Breast epithelium (tissue), 4 donors: ENCODE measurements around the gene TRAPPC5. TPM values are rescaled to one million over a fixed set of nuclear protein-coding genes. Genes with fewer than 3 reads are reported as not detected.

Source experiments
- DNase-seq, 2 donors: peaks; one replicate each; pipeline ENCODE4 v3.0.0-alpha.2; 2019; ENCODE audit warnings: low spot score in 2 of 2
- H3K27ac ChIP-seq, 2 donors: fragments of 200-600 bp; sonication (generic) in 1 of 2; one replicate each; pipeline ENCODE4 v1.5.1; 2016 to 2019; ENCODE audit warnings: mild to moderate bottlenecking in 1 of 2
- H3K27me3 ChIP-seq, 2 donors: fragments of 200-600 bp; sonication (generic) in 1 of 2; one replicate each; pipeline versions ENCODE4 v1.5.1 to v1.6.0; 2017 to 2019; ENCODE audit warnings: control low read depth in 1 of 2, mild to moderate bottlenecking in 1 of 2
- H3K36me3 ChIP-seq: fragments of 200-600 bp; one replicate; pipeline ENCODE4 v1.5.1; 2019
- H3K4me1 ChIP-seq, 2 donors: fragments of 200-600 bp; sonication (generic); one replicate each; pipeline ENCODE4 v1.5.1; 2016 to 2019; ENCODE audit warnings: control low read depth in 1 of 2
- H3K4me3 ChIP-seq, 3 donors: fragments of 200-600 bp; sonication (generic); 1 replicate in 2 of 3; 2 replicates in 1 of 3; pipeline ENCODE4 v1.5.1; 2016 to 2019; ENCODE audit warnings: mild to moderate bottlenecking in 3 of 3, moderate library complexity in 2 of 3
- H3K9me3 ChIP-seq, 2 donors: fragments of 200-600 bp; sonication (generic) in 1 of 2; one replicate each; pipeline ENCODE4 v1.5.1; 2016 to 2019; ENCODE audit warnings: control low read depth in 1 of 2
- POLR2A ChIP-seq: fragments of 450-650 bp; IDR thresholded peaks from one replicate; pipeline ENCODE4 v1.6.1; 2016; ENCODE audit warnings: antibody characterized with exemption, mild to moderate bottlenecking, moderate library complexity
- POLR2AphosphoS5 ChIP-seq, 3 donors: sonication (generic); formaldehyde crosslinking; IDR thresholded peaks; one replicate each; pipeline ENCODE4 v1.6.1; 2017; ENCODE audit warnings: antibody characterized with exemption in 3 of 3
- intact Hi-C: fragments of 100-400 bp; cut with DNase I; formaldehyde crosslinking; loops from one replicate; pipeline ENCODE4 v1.15.1; 2023; ENCODE audit warnings: low total_unique reads
- total RNA-seq, 3 donors: library from RNA; depleted of rRNA; stranded (reverse); fragments of >200 nt; gene quantifications; one replicate each; pipeline ENCODE4 v1.1.0, GENCODE V29; 2016
- TF ChIP-seq, protein P1 (sequence below), 3 donors: fragments of 450-650 bp; IDR thresholded peaks; one replicate each; pipeline ENCODE4 v1.5.1; 2016 to 2017; ENCODE audit warnings: antibody characterized with exemption in 3 of 3, mild to moderate bottlenecking in 3 of 3, moderate library complexity in 3 of 3

Gene TRAPPC5
- total RNA-seq, result 10 to 100 TPM; 34.7 to 84.0 (median 62.6) TPM

DNA sequence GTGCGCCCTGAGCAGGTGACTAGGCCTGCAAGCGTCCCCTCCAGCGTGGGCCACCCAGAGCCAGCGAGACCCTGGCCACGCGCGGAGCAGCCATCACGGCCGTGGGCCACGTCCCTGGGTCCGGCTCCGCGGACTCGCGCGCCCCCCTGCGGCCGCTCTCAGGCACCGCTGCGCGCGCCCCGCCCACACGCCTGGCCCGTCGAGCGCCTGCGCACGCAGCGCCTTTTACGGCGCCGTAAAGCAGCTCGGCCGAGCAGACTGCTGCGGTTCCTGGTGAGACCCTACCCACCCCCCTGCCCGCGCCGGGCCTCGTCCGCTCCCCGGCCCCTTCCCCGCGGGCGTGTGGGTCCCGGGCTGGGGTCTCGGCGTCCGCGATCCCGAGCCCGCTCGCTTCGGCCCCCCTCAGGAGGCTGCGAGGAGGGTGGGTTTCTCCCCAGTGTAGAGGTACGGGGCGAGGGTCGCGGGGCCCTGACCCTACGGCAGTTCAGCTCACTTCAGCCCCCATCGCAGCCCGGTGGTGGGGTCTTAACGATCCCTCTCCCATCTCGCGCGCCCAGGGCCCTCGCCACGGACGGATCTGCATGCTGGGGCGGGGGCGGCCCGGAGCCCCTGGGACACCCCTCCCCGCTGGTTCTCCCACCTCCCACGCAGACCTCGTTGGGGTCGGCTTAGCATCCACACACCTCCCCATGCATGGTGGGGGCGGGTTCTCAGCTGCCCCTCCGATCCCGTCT is at the start of gene TRAPPC5:
TSS of gene TRAPPC5 (plus strand) at position 228 of the 734 bp plus-strand sequence. CDS start 1,421 bp downstream, outside the sequence.
- DNase-seq, result peak; percentile 63 to 83
- Histone ChIP-seq H3K9me3 (no peaks in the 10 kb centered on the region), H3K4me1 (peaks cover 0 to 3% of the 10 kb centered on the region in 2 donors), H3K4me3 (peak within 1 kb of the TSS; percentile 96 to 100 (median 97)), H3K36me3 (no peaks in the 10 kb centered on the region), H3K27me3 (peaks cover 0 to 38% of the 10 kb centered on the region in 2 donors), H3K27ac (peak within 1 kb of the TSS; percentile 86 to 89)
- TF ChIP-seq, protein P1, sequence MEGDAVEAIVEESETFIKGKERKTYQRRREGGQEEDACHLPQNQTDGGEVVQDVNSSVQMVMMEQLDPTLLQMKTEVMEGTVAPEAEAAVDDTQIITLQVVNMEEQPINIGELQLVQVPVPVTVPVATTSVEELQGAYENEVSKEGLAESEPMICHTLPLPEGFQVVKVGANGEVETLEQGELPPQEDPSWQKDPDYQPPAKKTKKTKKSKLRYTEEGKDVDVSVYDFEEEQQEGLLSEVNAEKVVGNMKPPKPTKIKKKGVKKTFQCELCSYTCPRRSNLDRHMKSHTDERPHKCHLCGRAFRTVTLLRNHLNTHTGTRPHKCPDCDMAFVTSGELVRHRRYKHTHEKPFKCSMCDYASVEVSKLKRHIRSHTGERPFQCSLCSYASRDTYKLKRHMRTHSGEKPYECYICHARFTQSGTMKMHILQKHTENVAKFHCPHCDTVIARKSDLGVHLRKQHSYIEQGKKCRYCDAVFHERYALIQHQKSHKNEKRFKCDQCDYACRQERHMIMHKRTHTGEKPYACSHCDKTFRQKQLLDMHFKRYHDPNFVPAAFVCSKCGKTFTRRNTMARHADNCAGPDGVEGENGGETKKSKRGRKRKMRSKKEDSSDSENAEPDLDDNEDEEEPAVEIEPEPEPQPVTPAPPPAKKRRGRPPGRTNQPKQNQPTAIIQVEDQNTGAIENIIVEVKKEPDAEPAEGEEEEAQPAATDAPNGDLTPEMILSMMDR (IDR thresholded peaks at IDR 0.05), result peak in 2 of 3 donors; percentile 34 to 98
- TF ChIP-seq POLR2AphosphoS5 (IDR thresholded peaks at IDR 0.05), result peak in 2 of 3 donors; percentile 47 to 62
- TF ChIP-seq POLR2A, result no peak
- intact Hi-C loops, result no loop called here

DNA sequence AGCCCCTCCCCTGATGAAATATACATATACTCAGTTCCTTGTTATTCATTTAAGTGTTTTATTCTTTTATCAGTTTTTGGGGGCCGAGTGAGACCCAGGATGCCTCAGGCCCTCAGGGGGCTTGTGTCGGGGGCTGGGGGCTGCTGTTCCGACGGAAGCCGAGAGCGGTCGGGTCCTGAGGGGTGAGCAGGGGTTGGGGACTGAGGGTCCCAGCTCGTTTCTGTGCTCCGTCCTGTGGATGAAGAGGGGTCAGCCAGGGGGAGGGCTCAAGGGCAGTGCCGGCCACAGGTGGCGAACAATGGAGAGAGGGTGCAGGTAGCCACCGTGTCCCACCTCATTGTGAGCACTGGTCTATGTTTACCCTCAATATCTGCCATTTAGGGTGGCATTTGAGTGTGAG is 49.1 kb upstream of the TRAPPC5 start:
- H3K36me3 ChIP-seq, result no peaks in the 10 kb centered on the region
- H3K9me3 ChIP-seq, result no peaks in the 10 kb centered on the region
- H3K4me1 ChIP-seq, result peaks cover 5 to 19% of the 10 kb centered on the region in 2 donors
- TF ChIP-seq, protein P1 (IDR thresholded peaks at IDR 0.05), result no peak
- TF ChIP-seq POLR2AphosphoS5 (IDR thresholded peaks at IDR 0.05), result no peak
- TF ChIP-seq POLR2A, result no peak
- intact Hi-C loops, result no loop called here
- no peak overlapping the region for H3K4me3 ChIP-seq
- no peaks in the 10 kb centered on the region for H3K27me3 ChIP-seq
- no peak for DNase-seq
- no peak overlapping the region for H3K27ac ChIP-seq

DNA sequence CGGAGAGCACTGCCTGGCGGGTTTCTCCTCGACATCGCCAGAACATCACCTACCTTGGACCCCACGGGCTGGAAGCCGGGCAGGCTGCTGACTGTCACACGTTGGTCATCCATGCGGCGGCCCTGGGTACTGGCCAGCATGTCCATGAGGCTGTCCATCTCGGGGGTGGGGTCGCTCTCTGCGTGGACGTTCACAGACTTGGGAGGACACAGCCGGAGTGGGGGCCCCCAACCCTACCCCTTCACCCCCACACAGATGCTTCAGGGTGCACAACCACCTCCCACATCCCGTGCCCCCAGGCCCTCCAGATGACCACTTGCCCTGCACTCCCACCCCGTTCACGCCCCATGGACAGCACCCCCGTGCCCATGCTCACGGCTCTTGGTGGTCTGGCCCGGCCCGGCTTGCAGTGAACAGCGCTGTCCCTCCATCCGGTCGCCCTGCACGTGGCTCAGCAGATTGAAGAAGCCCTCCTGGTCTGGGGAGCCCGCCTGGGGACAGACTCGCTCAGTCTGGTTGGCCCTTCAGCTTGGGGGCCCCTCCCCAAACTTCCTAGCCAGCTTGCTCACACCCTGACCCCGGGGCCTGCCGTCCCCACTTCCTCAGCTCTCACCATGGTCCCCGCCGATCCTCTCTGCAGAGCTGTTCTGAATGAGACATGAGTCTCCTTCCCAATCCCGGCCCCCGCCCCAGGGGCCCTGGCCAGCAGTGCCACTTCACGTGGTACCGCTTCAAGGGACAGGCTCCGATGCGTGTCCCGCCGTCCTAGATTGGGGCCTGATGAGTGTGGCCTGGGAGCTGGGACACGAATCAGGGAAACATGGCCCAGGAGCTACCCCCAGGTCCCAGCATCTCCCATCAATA is 48.1 kb upstream of the TRAPPC5 start:
- Histone ChIP-seq H3K27ac (no peak overlapping the region), H3K36me3 (no peaks in the 10 kb centered on the region), H3K9me3 (no peaks in the 10 kb centered on the region), H3K27me3 (no peaks in the 10 kb centered on the region), H3K4me1 (peaks cover 5 to 19% of the 10 kb centered on the region in 2 donors), H3K4me3 (no peak overlapping the region)
- intact Hi-C loops, result no loop called here
- TF ChIP-seq POLR2AphosphoS5 (IDR thresholded peaks at IDR 0.05) (no peak), POLR2A (no peak)
- TF ChIP-seq, protein P1 (IDR thresholded peaks at IDR 0.05), result no peak
- no peak for DNase-seq

DNA sequence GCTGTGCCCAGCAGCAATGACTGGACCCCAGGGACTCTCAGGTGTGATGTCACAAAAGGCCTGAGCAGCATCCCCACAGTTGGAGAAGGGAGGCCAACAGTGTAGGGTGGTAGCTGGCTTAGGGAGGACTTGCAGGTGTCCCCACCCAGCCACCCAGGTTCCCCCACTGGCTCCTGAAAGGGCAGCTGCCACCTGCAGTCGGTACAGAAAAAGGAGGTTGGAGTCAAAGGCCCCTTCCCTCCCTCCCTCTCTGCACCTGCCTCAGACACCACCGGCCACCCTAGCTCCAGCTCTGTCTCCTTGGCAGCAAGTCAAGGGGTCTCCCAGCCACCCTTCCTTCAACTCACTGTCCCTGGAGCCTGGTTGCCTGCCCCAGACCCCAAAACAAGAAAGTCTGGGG is 46.9 kb upstream of the TRAPPC5 start, which contains the start of gene PCP2:
TSS of gene PCP2 (minus strand) at position 22 of the 400 bp plus-strand sequence. CDS start 262 bp downstream, outside the sequence.
- no peak for TF ChIP-seq POLR2A
- TF ChIP-seq, protein P1 (IDR thresholded peaks at IDR 0.05), result no peak
- TF ChIP-seq POLR2AphosphoS5 (IDR thresholded peaks at IDR 0.05), result no peak
- Histone ChIP-seq H3K4me1 (peaks cover 5 to 8% of the 10 kb centered on the region in 2 donors), H3K36me3 (no peaks in the 10 kb centered on the region), H3K4me3 (no peak within 1 kb of the TSS), H3K9me3 (no peaks in the 10 kb centered on the region), H3K27me3 (no peaks in the 10 kb centered on the region), H3K27ac (no peak within 1 kb of the TSS)
- no peak for DNase-seq
- intact Hi-C loops, result no loop called here
